ENCODE results near the gene WDR4.
"Not testable (repeated sequence)": the region's sequence is repeated elsewhere in the genome, so short reads cannot be mapped to it uniquely, and the experiment has no call there.

Gene WDR4

GRCh38 chr21:42839271-42840231 is 39.8 kb downstream of the WDR4 start:
- no peak for DNase-seq (ENCODE audit: low read depth in 2 of 2)

- DNase-seq (ENCODE audit: low read depth in 2 of 2): not testable (repeated sequence)
Observed at GRCh38 chr21:42838212-42838690, 41.1 kb downstream of the WDR4 start.

DNA sequence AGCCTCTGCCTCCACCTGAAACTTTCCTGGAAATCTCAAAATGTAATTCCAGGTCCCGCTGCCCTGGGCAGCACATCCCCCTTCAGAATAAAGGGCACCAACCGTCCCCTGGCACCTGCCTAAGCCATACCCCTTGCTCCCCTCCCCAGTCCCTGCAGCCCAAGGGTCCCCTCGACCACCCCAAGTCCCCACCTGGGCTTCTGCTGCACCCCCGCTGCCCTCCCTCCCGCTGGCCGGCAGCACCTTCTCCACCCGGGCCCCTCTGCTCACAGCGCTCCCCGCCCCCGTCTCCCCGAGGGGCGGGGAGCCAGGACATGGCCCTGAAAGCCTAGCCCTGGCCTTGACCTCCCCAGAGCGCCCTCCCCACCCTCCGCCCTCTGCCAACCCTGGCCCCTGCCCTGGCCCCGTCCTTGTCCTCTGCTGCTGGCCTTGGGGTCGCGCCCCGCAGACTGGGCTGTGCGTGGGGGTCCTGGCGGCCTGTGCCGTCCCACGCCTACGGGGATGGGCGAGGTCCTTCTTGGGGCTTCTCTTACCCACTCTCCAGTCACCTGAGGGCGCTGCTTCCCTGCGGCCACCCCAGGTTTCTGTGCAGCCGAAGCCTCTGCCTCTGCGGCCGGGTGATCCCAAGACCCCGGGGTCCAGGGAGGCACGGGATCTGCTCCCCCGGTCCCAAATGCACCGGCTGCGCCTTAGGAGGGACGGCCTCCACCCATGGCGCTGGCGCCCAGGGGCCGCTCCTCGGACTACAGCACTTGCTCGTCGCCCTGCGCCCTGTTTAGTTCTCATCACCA is 41.7 kb downstream of the WDR4 start:
- DNase-seq (ENCODE audit: low read depth in 2 of 2): no peak

GRCh38 chr21:42836767-42837301 is 42.5 kb downstream of the WDR4 start:
- no peak for DNase-seq (ENCODE audit: low read depth in 2 of 2)

- no peak for DNase-seq (ENCODE audit: low read depth in 2 of 2)
Observed at GRCh38 chr21:42836402-42836666, 43.0 kb downstream of the WDR4 start.

DNA sequence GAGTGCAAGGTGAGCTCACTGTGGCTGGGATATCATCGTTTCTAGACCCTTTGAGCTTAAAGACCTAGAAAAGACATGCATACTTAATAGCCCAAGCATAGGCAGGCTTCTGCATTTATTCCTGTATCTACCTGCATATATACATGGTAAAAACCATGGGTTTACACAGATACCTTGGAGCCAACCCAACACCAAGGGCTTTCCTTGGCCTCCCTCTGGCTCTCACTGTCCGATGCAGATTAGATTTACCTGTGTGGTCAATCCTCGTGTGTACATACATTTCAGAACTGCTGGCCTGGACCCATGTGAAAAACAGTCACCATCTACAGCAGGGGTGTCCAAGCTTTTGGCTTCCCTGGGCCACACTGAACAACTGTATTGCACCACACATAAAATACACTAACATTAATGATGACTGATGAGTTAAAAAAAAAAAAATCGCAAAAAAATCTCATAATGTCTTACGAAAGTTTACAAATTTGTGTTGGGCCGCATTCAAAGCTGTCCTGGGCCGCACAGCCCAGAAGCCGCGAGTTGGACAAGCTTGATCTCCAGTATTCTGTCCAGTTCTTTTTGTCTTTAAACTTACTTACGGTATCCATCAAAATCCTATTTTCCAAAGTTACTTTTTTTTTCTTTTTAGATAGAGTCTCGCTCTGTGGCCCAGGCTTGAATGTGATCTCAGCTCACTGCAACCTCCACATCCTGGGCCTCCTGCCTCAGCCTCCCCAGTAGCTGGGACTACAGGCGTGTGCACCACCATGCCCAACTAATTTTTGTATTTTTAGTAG is 43.5 kb downstream of the WDR4 start:
- DNase-seq (ENCODE audit: low read depth in 2 of 2): no peak

- DNase-seq (ENCODE audit: low read depth in 2 of 2): no peak
Observed at GRCh38 chr21:42835211-42835610, 44.1 kb downstream of the WDR4 start.

DNA sequence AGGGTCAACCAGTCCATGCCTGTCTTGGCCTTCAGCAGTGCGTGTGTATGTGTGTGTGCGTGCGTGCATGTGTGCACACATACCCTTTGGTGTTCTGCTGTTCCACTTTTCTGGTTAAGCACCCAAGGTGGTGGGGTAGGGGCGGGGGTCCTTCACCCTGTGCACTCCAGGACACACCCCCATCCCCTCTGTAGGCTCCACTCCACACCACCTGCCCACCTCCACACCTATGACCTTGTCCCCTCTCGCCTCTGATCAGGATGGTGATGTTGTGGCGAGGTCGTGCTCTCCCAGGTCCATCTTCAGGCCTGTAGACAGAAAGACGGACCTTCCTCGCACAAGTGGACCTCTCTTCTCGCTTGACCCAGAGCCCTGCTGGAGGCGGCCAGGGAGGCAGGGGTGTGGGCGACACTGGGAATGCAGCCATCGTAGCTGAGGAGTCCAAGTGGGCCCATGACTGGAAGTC is 44.6 kb downstream of the WDR4 start:
- no peak for DNase-seq (ENCODE audit: low read depth in 2 of 2)

DNA sequence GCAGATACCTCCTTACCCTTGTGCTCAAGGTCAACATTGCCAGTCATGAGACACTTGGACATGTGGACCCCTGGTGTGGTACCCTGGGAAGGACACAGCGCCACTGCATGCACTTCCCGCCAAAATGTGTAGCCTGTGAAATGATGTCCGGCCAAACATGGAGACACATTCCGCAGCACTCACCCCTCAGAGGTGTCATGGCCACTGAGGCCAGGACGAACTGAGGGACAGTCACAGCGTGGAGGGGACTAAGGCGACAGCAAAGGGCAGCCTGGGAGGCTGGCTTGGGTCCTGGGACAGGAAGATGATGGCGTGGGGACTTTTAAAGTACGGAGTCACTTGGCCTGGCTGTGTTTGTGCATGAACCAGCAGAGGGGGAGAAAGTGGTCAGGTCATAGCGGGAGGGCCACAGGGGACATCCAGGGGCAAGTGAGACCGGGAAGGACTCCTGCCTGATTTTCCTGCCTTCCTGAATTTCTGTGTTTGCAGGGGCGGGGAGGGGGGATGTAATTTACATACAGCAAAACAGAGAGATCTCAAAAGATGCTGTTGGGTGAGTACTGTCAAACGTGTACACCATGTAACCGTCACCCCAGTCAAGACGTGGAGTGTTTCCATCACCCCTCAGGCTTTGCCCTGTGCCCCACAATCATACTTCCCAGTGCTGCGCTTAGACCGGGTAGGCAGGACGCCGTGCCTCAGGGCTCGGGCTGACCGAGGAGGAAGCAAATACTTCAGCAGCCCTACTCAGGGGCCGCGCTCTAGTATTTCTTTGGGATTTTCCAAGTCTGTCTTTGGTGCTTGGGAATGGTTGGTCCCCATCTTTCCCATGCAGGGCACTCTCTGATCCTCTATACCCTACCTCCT is 45.2 kb downstream of the WDR4 start:
- no peak for DNase-seq (ENCODE audit: low read depth in 2 of 2)

- DNase-seq (ENCODE audit: low read depth in 2 of 2): peak in 1 of 2 donors; percentile 12
Observed at GRCh38 chr21:42833439-42833815, 45.9 kb downstream of the WDR4 start.

DNA sequence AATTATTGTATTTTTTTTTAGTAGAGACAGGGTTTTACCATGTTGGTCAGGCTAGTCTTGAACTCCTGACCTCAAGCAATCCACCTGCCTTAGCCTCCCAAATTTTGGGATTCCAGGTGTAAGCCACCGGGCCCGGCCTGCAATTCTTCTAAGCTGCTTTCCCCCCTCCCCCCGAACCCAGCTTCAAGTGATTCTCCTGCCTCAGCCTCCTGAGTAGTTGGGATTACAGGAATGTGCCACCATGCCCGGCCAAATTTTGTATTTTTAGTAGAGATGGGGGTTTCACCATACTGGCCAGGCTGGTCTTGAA is 47.1 kb downstream of the WDR4 start:
- DNase-seq (ENCODE audit: low read depth in 2 of 2): not testable (repeated sequence)

GRCh38 chr21:42830456-42831455 is 48.6 kb downstream of the WDR4 start:
- DNase-seq (ENCODE audit: low read depth in 2 of 2): no peak

DNA sequence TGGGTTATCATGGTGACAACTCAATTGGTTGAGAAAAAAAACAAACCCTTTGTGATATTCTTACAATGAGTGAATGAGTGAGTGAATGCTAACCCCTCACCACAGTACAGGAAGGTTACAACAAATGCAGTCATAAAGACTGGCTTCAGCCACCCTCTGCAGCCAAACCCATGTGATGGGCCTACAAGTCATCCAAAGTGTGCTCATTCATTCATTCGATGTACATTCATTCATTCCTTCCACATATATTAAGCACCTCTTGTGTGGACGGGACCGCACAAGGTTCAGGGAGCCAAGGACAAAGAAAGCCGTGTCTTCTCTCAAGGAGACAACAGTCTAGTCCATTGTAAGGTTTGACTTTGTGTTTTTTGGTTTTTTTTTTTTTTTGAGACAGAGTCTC is 49.4 kb downstream of the WDR4 start:
- no peak for DNase-seq (ENCODE audit: low read depth in 2 of 2)

DNA sequence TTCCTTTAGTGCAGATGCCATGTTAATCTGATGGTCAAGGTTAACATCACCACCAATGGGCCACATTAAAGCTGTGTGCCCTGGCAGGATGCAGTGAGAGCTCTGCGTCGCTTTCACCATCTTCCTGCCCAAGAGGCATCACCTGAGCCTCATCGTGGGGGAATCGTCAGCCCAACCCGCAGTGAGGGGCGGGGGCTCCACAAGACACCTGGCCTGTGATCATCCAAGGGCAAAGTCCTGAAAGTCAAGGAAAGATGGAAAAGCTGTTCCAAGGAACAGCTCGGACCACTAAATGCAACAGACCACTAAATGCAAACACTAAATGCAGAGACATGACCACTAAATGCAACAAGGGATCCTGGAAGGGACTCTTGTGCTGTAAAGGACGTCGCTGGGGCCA is 49.9 kb downstream of the WDR4 start:
- DNase-seq (ENCODE audit: low read depth in 2 of 2): no peak

- DNase-seq (ENCODE audit: low read depth in 2 of 2): no peak
Observed at GRCh38 chr21:42827588-42827987, 51.8 kb downstream of the WDR4 start.

- no peak for DNase-seq (ENCODE audit: low read depth in 2 of 2)
Observed at GRCh38 chr21:42820616-42821465, 58.5 kb downstream of the WDR4 start.

GRCh38 chr21:42819861-42820615 is 59.3 kb downstream of the WDR4 start:
- DNase-seq (ENCODE audit: low read depth in 2 of 2): no peak

DNA sequence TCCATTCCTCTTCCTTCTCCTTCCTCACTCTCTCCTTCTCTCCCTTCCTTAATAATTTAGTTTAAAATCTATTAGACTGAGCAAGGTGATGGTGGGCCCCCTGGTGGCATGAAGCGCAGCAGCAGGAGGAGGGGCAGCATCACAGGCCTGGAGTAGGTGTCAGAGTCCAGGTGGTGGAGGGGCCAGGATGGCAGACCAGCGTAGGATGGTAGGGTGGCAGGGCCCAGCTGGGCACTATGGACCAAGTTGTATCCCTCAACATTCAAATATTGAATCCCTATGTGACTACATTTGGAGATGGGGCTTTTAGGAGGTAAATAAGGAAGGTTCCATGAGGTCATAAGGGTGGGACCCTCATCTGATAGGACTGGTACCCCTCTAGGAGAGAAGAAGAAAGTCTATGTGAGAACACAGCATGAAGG is 61.0 kb downstream of the WDR4 start:
- DNase-seq (ENCODE audit: low read depth in 2 of 2): peak; percentile 34 to 40

All from stimulated activated CD8-positive, alpha-beta memory T cell treated with anti-CD3 and anti-CD28 coated beads, Interleukin-7, amount 100 ng/mL, for 1 hour (primary cell).